T-cell (primary cell): ENCODE results near the gene AREL1. TPM values are rescaled to one million over a fixed set of nuclear protein-coding genes. Genes with fewer than 3 reads are reported as not detected.

Experiments used
- ATAC-seq, 4 experiments: fragments of 200-7000 bp in 3 of 4; fragments of 150-1000 bp in 1 of 4; cut with Tn5 transposase; replicated peaks in 1 of 4; 1 replicate in 3 of 4; 2 replicates in 1 of 4; pipeline ENCODE4 v1.10.0; 2021; ENCODE audit warnings: moderate library complexity in 3 of 4, mild to moderate bottlenecking in 2 of 4, moderate number of reproducible peaks in 1 of 4
- CTCF ChIA-PET, 2 donors: fragments of 300-600 bp; sonication (Branson Sonifier 250); formaldehyde crosslinking; loops; one replicate each; lab custom pipeline; 2022; ENCODE audit warnings: antibody characterized with exemption in 2 of 2; lab: Charles Lee
- POLR2A ChIA-PET, 2 donors: fragments of 300-600 bp; sonication (Branson Sonifier 250); formaldehyde crosslinking; loops; one replicate each; lab custom pipeline; 2022; ENCODE audit warnings: antibody characterized with exemption in 2 of 2; lab: Charles Lee
- DNase-seq, 35 experiments: peaks; one replicate each; pipeline versions ENCODE4 v3.0.0 to v3.0.0-alpha.2; 2013 to 2023
- H3K27ac ChIP-seq: one replicate; pipeline ENCODE4 v1.5.1; 2013; ENCODE audit warnings: low read length
- H3K27me3 ChIP-seq, 2 experiments: replicated peaks in 1 of 2; 1 replicate in 1 of 2; 2 replicates in 1 of 2; pipeline versions ENCODE4 v1.6.1 to v1.7.0; 2013; ENCODE audit warnings: low read length in 1 of 2, mixed read lengths in 1 of 2; ENCODE audit not compliant: control insufficient read depth in 2 of 2, insufficient read depth in 2 of 2; ENCODE audit errors: extremely low read depth in 1 of 2
- H3K36me3 ChIP-seq, 2 donors: 1 replicate in 1 of 2; 2 replicates in 1 of 2; pipeline versions ENCODE4 v1.6.1 to v1.7.0; 2013; ENCODE audit warnings: low read length in 1 of 2; ENCODE audit not compliant: control insufficient read depth in 2 of 2, insufficient read depth in 1 of 2; ENCODE audit errors: extremely low read depth in 1 of 2
- H3K4me1 ChIP-seq, 2 experiments: 1 replicate in 1 of 2; 2 replicates in 1 of 2; pipeline versions ENCODE4 v1.6.1 to v1.7.0; 2013; ENCODE audit warnings: low read length in 2 of 2, mixed read lengths in 1 of 2; ENCODE audit not compliant: insufficient read depth in 2 of 2, control insufficient read depth in 1 of 2; ENCODE audit errors: extremely low read depth in 1 of 2
- H3K4me3 ChIP-seq, 2 donors: 1 replicate in 1 of 2; 2 replicates in 1 of 2; pipeline versions ENCODE4 v1.5.1 to v1.7.0; 2013; ENCODE audit warnings: mild to moderate bottlenecking in 2 of 2, low read length in 1 of 2, moderate library complexity in 1 of 2; ENCODE audit not compliant: control insufficient read depth in 1 of 2; ENCODE audit errors: extremely low read depth in 1 of 2
- H3K9me3 ChIP-seq: 2 replicates; pipeline ENCODE4 v1.7.0; 2013
- H3K27ac Mint-ChIP-seq, 2 donors: one replicate each; pipeline ENCODE4 v1.8.0; 2020 to 2021; ENCODE audit warnings: mild to moderate bottlenecking in 2 of 2, mixed read lengths in 2 of 2
- H3K27me3 Mint-ChIP-seq, 2 donors: one replicate each; pipeline ENCODE4 v1.8.0; 2021 to 2022; ENCODE audit warnings: mixed read lengths in 2 of 2
- H3K36me3 Mint-ChIP-seq: one replicate; pipeline ENCODE4 v1.8.0; 2021; ENCODE audit warnings: mixed read lengths
- H3K4me1 Mint-ChIP-seq, 3 donors: one replicate each; pipeline ENCODE4 v1.8.0; 2020 to 2022; ENCODE audit warnings: mixed read lengths in 3 of 3, mild to moderate bottlenecking in 1 of 3
- H3K4me3 Mint-ChIP-seq, 3 donors: one replicate each; pipeline ENCODE4 v1.8.0; 2020 to 2022; ENCODE audit warnings: mild to moderate bottlenecking in 3 of 3, mixed read lengths in 3 of 3, moderate library complexity in 3 of 3
- H3K9me3 Mint-ChIP-seq, 3 donors: one replicate each; pipeline ENCODE4 v1.8.0; 2020 to 2022; ENCODE audit warnings: mixed read lengths in 3 of 3
- WGBS: methylation state at CpG from one replicate; pipeline ENCODE4 v1.1.5; 2013; ENCODE audit warnings: missing lambda C conversion rate; ENCODE audit not compliant: insufficient coverage; 5-methylcytosine and 5-hydroxymethylcytosine counted together
- total RNA-seq, 35 experiments: library from RNA in 6 of 35; stranded (reverse) in 6 of 35; fragments of 120-200 nt in 1 of 35; gene quantifications; one replicate each; pipeline versions ENCODE4 v1.2.1 to v1.2.4 and lab custom pipeline; 2013 to 2026

The AREL1 gene
- total RNA-seq, 5 donors from 2014 or later (not counting 1 experiment from before 2014, with no cell fraction given) = 38.7 to 46.2 (median 42.3) TPM

GRCh38 chr14:74660863-74661262, 52.0 kb downstream of the AREL1 start:
- H3K4me3 ChIP-seq = no peak overlapping the region
- H3K27me3 Mint-ChIP-seq = no peaks in the 10 kb centered on the region
- no peak for ATAC-seq
- no peaks in the 10 kb centered on the region for H3K4me1 ChIP-seq
- ChIA-PET POLR2A (no interaction called here), CTCF (no interaction called here)
- 97% methylated on average over 3 of the region's 5 CpGs for WGBS
- no peaks in the 10 kb centered on the region for H3K27me3 ChIP-seq
- DNase-seq = no peak
- H3K9me3 Mint-ChIP-seq = no peaks in the 10 kb centered on the region
- no peak overlapping the region for H3K27ac Mint-ChIP-seq
- H3K36me3 ChIP-seq = peaks cover 15 to 44% of the 10 kb centered on the region in 2 donors
- H3K4me3 Mint-ChIP-seq = no peak overlapping the region
- H3K4me1 Mint-ChIP-seq = no peaks in the 10 kb centered on the region
- no peak overlapping the region for H3K27ac ChIP-seq
- H3K9me3 ChIP-seq = no peaks in the 10 kb centered on the region
- peaks cover 55% of the 10 kb centered on the region for H3K36me3 Mint-ChIP-seq

GRCh38 chr14:74660167-74660566, 52.7 kb downstream of the AREL1 start:
- Mint-ChIP-seq H3K4me3 (no peak overlapping the region), H3K9me3 (no peaks in the 10 kb centered on the region), H3K27me3 (no peaks in the 10 kb centered on the region), H3K4me1 (no peaks in the 10 kb centered on the region), H3K27ac (no peak overlapping the region), H3K36me3 (peaks cover 52% of the 10 kb centered on the region)
- Histone ChIP-seq H3K9me3 (no peaks in the 10 kb centered on the region), H3K27ac (no peak overlapping the region), H3K36me3 (peaks cover 15 to 37% of the 10 kb centered on the region in 2 donors), H3K27me3 (no peaks in the 10 kb centered on the region), H3K4me1 (no peaks in the 10 kb centered on the region), H3K4me3 (no peak overlapping the region)
- no CpG with 5 or more reads among the region's 3 CpGs for WGBS
- no peak for ATAC-seq
- POLR2A ChIA-PET = no interaction called here
- no peak for DNase-seq
- CTCF ChIA-PET = no interaction called here

- ATAC-seq (no peak), DNase-seq (no peak)
- Mint-ChIP-seq H3K4me1 (no peaks in the 10 kb centered on the region), H3K36me3 (peaks cover 42% of the 10 kb centered on the region), H3K27ac (no peak overlapping the region), H3K27me3 (no peaks in the 10 kb centered on the region), H3K9me3 (no peaks in the 10 kb centered on the region), H3K4me3 (no peak overlapping the region)
- Histone ChIP-seq H3K36me3 (peaks cover 13 to 28% of the 10 kb centered on the region in 2 donors), H3K27me3 (no peaks in the 10 kb centered on the region), H3K27ac (no peak overlapping the region), H3K9me3 (no peaks in the 10 kb centered on the region), H3K4me1 (no peaks in the 10 kb centered on the region), H3K4me3 (no peak overlapping the region)
- POLR2A ChIA-PET = no interaction called here
- CTCF ChIA-PET = no interaction called here
- WGBS = no CpG with 5 or more reads among the region's 1 CpG
Observed at GRCh38 chr14:74658535-74659131, 54.2 kb downstream of the AREL1 start.

- H3K27me3 Mint-ChIP-seq = no peaks in the 10 kb centered on the region
- peaks cover 5 to 13% of the 10 kb centered on the region in 2 donors for H3K36me3 ChIP-seq
- ChIA-PET POLR2A (no interaction called here), CTCF (interaction anchor here in 1 of 2 donors (0.6 to 1.1 kb wide), 2 partner anchors 39 to 98 kb away, joined by 3 to 4 read pairs; no protein-coding TSS in a partner anchor)
- peaks cover 29% of the 10 kb centered on the region for H3K36me3 Mint-ChIP-seq
- H3K4me3 ChIP-seq = no peak overlapping the region
- no peak overlapping the region for H3K27ac ChIP-seq
- H3K4me3 Mint-ChIP-seq = no peak overlapping the region
- ATAC-seq (no peak), DNase-seq (no peak)
- no peaks in the 10 kb centered on the region for H3K4me1 Mint-ChIP-seq
- no peaks in the 10 kb centered on the region for H3K9me3 ChIP-seq
- H3K9me3 Mint-ChIP-seq = no peaks in the 10 kb centered on the region
- H3K27me3 ChIP-seq = no peaks in the 10 kb centered on the region
- H3K27ac Mint-ChIP-seq = peak overlapping the region in 1 of 2 donors; percentile 58
- WGBS = no CpG with 5 or more reads among the region's 3 CpGs
- no peaks in the 10 kb centered on the region for H3K4me1 ChIP-seq
Observed at GRCh38 chr14:74656964-74657363, 55.9 kb downstream of the AREL1 start.

- Mint-ChIP-seq H3K27me3 (no peaks in the 10 kb centered on the region), H3K4me1 (peaks cover 8 to 10% (median 8%) of the 10 kb centered on the region in 3 donors), H3K27ac (peak overlapping the region in 1 of 2 donors; percentile 44), H3K36me3 (peaks cover 21% of the 10 kb centered on the region), H3K4me3 (no peak overlapping the region), H3K9me3 (no peaks in the 10 kb centered on the region)
- no peak overlapping the region for H3K4me3 ChIP-seq
- H3K27ac ChIP-seq = no peak overlapping the region
- H3K27me3 ChIP-seq = no peaks in the 10 kb centered on the region
- WGBS = no CpG with 5 or more reads among the region's 2 CpGs
- ChIA-PET CTCF (no interaction called here), POLR2A (no interaction called here)
- no peaks in the 10 kb centered on the region for H3K9me3 ChIP-seq
- ATAC-seq (no peak), DNase-seq (no peak)
- peaks cover 0 to 8% of the 10 kb centered on the region in 2 experiments for H3K4me1 ChIP-seq
- H3K36me3 ChIP-seq = peaks cover 2% of the 10 kb centered on the region in 2 donors
Observed at GRCh38 chr14:74655599-74656395, 57.1 kb downstream of the AREL1 start.

GRCh38 chr14:74654931-74655330, 57.9 kb downstream of the AREL1 start:
- Mint-ChIP-seq H3K27me3 (no peaks in the 10 kb centered on the region), H3K36me3 (peaks cover 21% of the 10 kb centered on the region), H3K9me3 (no peaks in the 10 kb centered on the region), H3K4me3 (no peak overlapping the region), H3K27ac (no peak overlapping the region), H3K4me1 (peaks cover 8 to 12% (median 11%) of the 10 kb centered on the region in 3 donors)
- POLR2A ChIA-PET = no interaction called here
- H3K4me3 ChIP-seq = no peak overlapping the region
- ATAC-seq = no peak
- CTCF ChIA-PET = no interaction called here
- peaks cover 0 to 10% of the 10 kb centered on the region in 2 experiments for H3K4me1 ChIP-seq
- WGBS = 100% methylated on average over 1 of the region's 3 CpGs
- DNase-seq = no peak
- H3K27ac ChIP-seq = no peak overlapping the region
- H3K9me3 ChIP-seq = no peaks in the 10 kb centered on the region
- H3K27me3 ChIP-seq = no peaks in the 10 kb centered on the region
- H3K36me3 ChIP-seq = peaks cover 2% of the 10 kb centered on the region in 2 donors
